Measurements from ENCODE around the gene CCL13.

Gene CCL13

GRCh38 chr17:34363183-34363661, 6.9 kb downstream of the CCL13 start, which contains the start of gene CCL1:
TSS of gene CCL1 (minus strand) at chr17:34363233. CDS start at chr17:34363161, 72 bp downstream.
- DNase-seq (ENCODE audit: low read depth, low spot score) = no peak

- no peak for DNase-seq (ENCODE audit: low read depth, low spot score)
Measured at GRCh38 chr17:34364751-34365150, 8.5 kb downstream of the CCL13 start.

- no peak for DNase-seq (ENCODE audit: low read depth, low spot score)
Measured at GRCh38 chr17:34365340-34365739, 9.1 kb downstream of the CCL13 start.

GRCh38 chr17:34366010-34366409, 9.7 kb downstream of the CCL13 start:
- DNase-seq (ENCODE audit: low read depth, low spot score) = no peak

GRCh38 chr17:34366529-34367107, 10.3 kb downstream of the CCL13 start:
- no peak for DNase-seq (ENCODE audit: low read depth, low spot score)

- no peak for DNase-seq (ENCODE audit: low read depth, low spot score)
Measured at GRCh38 chr17:34367486-34368195, 11.4 kb downstream of the CCL13 start.

- no peak for DNase-seq (ENCODE audit: low read depth, low spot score)
Measured at GRCh38 chr17:34368196-34368945, 12.1 kb downstream of the CCL13 start.

GRCh38 chr17:34368946-34369500, 12.7 kb downstream of the CCL13 start:
- no peak for DNase-seq (ENCODE audit: low read depth, low spot score)

- no peak for DNase-seq (ENCODE audit: low read depth, low spot score)
Measured at GRCh38 chr17:34369571-34369970, 13.3 kb downstream of the CCL13 start.

- no peak for DNase-seq (ENCODE audit: low read depth, low spot score)
Measured at GRCh38 chr17:34370376-34370996, 14.2 kb downstream of the CCL13 start.

GRCh38 chr17:34370997-34371395, 14.7 kb downstream of the CCL13 start:
- DNase-seq (ENCODE audit: low read depth, low spot score) = no peak

GRCh38 chr17:34371405-34372100, 15.3 kb downstream of the CCL13 start:
- no peak for DNase-seq (ENCODE audit: low read depth, low spot score)

GRCh38 chr17:34374457-34374856, 18.2 kb downstream of the CCL13 start:
- no peak for DNase-seq (ENCODE audit: low read depth, low spot score)

GRCh38 chr17:34375426-34375997, 19.2 kb downstream of the CCL13 start:
- DNase-seq (ENCODE audit: low read depth, low spot score) = no peak

- no peak for DNase-seq (ENCODE audit: low read depth, low spot score)
Measured at GRCh38 chr17:34377078-34377823, 21.0 kb downstream of the CCL13 start.

- DNase-seq (ENCODE audit: low read depth, low spot score) = no peak
Measured at GRCh38 chr17:34378664-34379101, 22.4 kb downstream of the CCL13 start.

GRCh38 chr17:34379868-34380267, 23.6 kb downstream of the CCL13 start:
- DNase-seq (ENCODE audit: low read depth, low spot score) = no peak

GRCh38 chr17:34382621-34383124, 26.4 kb downstream of the CCL13 start:
- DNase-seq (ENCODE audit: low read depth, low spot score) = no peak

- DNase-seq (ENCODE audit: low read depth, low spot score) = no peak
Measured at GRCh38 chr17:34383216-34383615, 26.9 kb downstream of the CCL13 start.

- DNase-seq (ENCODE audit: low read depth, low spot score) = no peak
Measured at GRCh38 chr17:34384271-34384670, 28.0 kb downstream of the CCL13 start.
